PFSK-1 (cell line): Measurements from ENCODE around the gene DYRK3.

Source experiments
- FOXP2 ChIP-seq: optimal IDR thresholded peaks from 2 replicates; pipeline ENCODE3; 2011; ENCODE audit warnings: borderline replicate concordance, control low read depth, inconsistent platforms; ENCODE audit not compliant: insufficient read depth; ENCODE audit errors: extremely low read length, extremely low read depth
- POLR2AphosphoS5 ChIP-seq: IDR thresholded peaks from 2 replicates; pipeline ENCODE4 v1.6.1; 2012; ENCODE audit warnings: low read depth, mild to moderate bottlenecking, control low read depth, low read length, moderate library complexity
- REST ChIP-seq, 2 experiments: IDR thresholded peaks; 2 replicates each; pipeline versions ENCODE4 v1.6.1 to v1.8.0; 2011 to 2012; ENCODE audit warnings: low read depth in 2 of 2, low read length in 2 of 2, control low read depth in 1 of 2, inconsistent platforms in 1 of 2, mild to moderate bottlenecking in 1 of 2, moderate library complexity in 1 of 2; ENCODE audit not compliant: insufficient read depth in 1 of 2
- SIN3A ChIP-seq: IDR thresholded peaks from 2 replicates; pipeline ENCODE4 v1.6.1; 2012; ENCODE audit warnings: mild to moderate bottlenecking, low read length, moderate library complexity, borderline replicate concordance; ENCODE audit not compliant: insufficient read depth
- TAF1 ChIP-seq: IDR thresholded peaks from 2 replicates; pipeline ENCODE4 v1.6.1; 2012; ENCODE audit warnings: low read length, control low read depth, borderline replicate concordance; ENCODE audit not compliant: insufficient read depth

The DYRK3 gene

GRCh38 chr1:206608108-206608698 lies 27.1 kb upstream of the DYRK3 start:
- TF ChIP-seq POLR2AphosphoS5, result no peak
- no peak for TF ChIP-seq SIN3A
- no peak for TF ChIP-seq FOXP2
- no peak for TF ChIP-seq REST (IDR thresholded peaks at IDR 0.05; ENCODE audit: insufficient read depth in 1 of 2, low read depth in 2 of 2, low read length in 2 of 2)
- TF ChIP-seq TAF1, result no peak

GRCh38 chr1:206609229-206609991 lies 25.9 kb upstream of the DYRK3 start:
- TF ChIP-seq REST (IDR thresholded peaks at IDR 0.05; ENCODE audit: insufficient read depth in 1 of 2, low read depth in 2 of 2, low read length in 2 of 2), result no peak
- no peak for TF ChIP-seq FOXP2
- TF ChIP-seq POLR2AphosphoS5, result no peak
- TF ChIP-seq SIN3A, result no peak
- TF ChIP-seq TAF1, result no peak

- TF ChIP-seq REST (IDR thresholded peaks at IDR 0.05; ENCODE audit: insufficient read depth in 1 of 2, low read depth in 2 of 2, low read length in 2 of 2) (peak; percentile 41 to 47; a peak in 1 of 4 replicates), SIN3A (peak; percentile 57; the same call in 1 of the 2 replicates), FOXP2 (peak; percentile 88), TAF1 (peak; percentile 97), POLR2AphosphoS5 (peak; percentile 92)
Measured at GRCh38 chr1:206612129-206612876, 23.0 kb upstream of the DYRK3 start, which contains the start of gene EIF2D. EIF2D (minus strand) TSS chr1:206612465; CDS start chr1:206612342, 123 bp downstream.

GRCh38 chr1:206628916-206629315 lies 6.4 kb upstream of the DYRK3 start:
- TF ChIP-seq POLR2AphosphoS5 (no peak), FOXP2 (no peak), TAF1 (no peak), SIN3A (no peak), REST (IDR thresholded peaks at IDR 0.05; ENCODE audit: insufficient read depth in 1 of 2, low read depth in 2 of 2, low read length in 2 of 2) (no peak)
